NCI-H345 (cell line): ENCODE results near the gene IFITM1.
"Not testable (repeated sequence)": the region's sequence is repeated elsewhere in the genome, so short reads cannot be mapped to it uniquely, and the experiment has no call there.

Experiments
- DNase-seq: peaks from one replicate; lab custom pipeline; 2025; lab: John Stamatoyannopoulos, UW

The IFITM1 gene

GRCh38 chr11:344836-345578 lies 31.2 kb downstream of the IFITM1 start:
- no peak for DNase-seq

DNA sequence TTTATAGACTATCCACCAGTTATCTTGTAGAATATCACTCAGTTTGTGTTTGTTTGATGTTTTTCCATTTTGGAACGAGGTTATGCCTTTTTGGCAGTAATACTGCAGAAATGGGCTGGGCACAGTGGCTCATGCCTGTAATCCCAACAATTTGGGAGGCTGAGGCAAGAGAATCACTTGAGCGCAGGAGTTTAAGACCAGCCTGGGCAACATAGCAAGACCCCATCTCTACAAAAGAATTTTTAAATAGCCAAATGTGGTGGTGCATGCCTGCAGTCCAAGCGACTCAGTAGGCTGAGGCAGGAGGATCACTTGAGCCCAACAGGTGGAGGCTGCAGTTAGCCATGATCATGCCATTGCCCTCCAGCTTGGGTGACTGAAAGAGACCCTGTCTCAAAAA lies 32.7 kb downstream of the IFITM1 start:
- DNase-seq: no peak

- not testable (repeated sequence) for DNase-seq
Measured at GRCh38 chr11:349270-349954, 35.6 kb downstream of the IFITM1 start.

GRCh38 chr11:350033-350722 lies 36.3 kb downstream of the IFITM1 start:
- DNase-seq: not testable (repeated sequence)

DNA sequence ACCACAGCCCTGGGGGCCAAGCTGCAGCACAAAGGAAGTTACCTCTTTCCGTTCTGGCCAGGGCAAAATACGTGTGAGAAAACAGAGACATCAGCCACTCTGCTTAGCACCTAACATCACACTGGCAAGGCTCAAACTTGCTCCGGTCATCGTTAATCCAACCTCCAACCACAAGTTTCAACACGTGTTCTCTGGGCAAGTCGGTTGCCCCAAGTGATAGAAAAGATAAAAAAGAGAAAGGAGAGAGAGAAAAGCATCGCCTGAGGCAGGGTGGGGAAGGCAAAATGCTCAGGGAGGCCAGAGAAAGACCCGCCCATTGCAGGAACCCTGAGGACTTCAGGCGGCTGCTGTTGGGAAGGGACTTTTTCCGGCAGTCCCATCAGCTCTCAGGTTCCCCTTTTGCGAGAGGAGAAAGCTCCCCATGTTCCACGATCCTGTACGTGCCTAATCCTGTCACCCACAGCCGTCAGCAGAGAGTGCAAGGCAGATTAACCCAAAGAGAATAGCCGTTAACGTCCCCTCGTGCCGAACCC lies 36.9 kb downstream of the IFITM1 start:
- no peak for DNase-seq

DNA sequence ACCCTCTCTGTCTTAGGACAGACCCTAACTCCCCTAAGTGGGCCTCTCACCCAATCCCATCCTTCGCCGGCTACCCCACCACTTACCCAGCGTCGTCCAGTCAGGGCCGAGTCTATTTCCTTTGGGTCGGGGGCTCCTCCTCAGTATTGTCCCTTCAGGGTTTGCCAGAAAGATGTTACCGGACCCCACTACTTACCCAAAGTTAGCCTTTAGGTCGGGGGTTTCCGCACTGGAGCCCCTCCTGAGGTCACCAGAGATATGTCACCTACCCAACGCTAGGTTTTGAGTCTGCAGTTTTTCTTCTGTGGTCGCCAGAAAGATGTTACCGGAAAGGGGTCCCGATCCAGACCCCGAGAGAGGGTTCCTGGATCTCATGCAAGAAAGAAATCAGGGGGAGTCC lies 37.6 kb downstream of the IFITM1 start:
- DNase-seq: no peak

DNA sequence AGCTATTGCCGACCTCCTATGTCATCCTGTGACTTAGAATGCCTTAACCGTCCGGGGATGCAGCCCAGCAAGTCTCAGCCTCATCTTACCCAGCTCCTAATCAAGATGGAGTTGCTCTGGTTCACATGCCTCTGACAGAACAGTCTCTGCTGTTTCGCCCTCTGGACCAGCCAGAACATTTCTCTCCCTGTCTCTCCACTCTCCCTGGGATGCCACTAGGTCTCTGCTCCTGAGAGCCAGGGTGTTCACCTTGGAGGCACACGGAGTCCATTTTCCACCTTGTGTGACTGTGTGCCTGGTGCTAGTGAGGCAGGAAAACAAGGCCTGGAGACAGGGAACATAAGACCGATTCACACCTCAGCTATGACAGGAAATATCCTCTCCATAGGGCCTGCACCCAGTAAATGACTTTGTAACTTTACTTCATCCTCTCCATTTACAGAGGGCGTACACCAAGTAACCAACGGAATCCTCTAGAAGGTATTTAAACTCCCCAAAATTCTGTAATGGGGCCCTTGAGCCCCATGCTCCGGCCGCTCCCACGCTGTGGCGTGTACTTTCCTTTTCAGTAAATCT lies 38.7 kb downstream of the IFITM1 start:
- DNase-seq: no peak

GRCh38 chr11:353179-353873 lies 39.5 kb downstream of the IFITM1 start:
- DNase-seq: no peak

DNA sequence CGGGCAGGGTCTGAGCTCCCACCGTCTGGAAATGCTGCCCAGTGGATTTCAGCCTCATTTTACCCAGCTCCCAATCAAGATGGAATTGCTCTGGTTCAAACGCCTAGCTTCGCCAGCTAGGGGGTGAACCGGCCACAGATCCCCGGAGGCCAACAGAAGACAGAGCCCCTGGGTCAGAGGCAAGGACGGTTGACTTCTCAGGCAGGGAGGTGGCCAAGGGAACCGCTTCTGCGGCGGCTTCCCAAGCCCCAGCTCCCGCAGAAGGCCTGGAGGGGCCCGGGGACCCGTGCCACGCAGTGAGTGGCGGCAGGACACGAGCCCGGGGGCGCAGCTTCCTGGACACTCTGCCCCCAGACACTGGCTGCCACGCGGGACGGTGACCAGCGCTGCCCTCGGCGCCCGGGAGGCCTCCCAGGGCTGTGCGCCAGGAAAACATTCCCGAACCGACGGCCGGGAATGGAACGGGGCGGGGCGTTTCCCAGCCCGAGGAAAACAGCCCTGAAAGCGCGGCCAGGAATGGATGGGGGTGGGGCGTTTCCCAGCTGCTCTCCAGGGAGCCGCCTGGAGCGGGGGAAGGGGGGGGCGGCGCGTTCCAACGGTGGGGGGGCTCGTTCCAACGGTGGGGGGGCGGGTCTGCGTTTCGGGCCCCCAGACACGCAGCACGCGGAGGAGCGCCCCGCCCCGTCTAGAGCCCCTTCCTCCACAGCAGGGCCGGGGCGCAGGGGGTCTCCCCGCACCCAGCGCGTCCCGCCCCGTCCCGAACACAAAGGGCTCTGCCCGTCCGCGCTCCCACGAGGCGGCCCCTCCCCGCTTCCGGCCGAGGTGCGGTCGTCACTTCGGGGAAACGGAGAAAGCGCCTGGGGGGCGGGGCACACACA lies 42.0 kb downstream of the IFITM1 start:
- peak; percentile 48 for DNase-seq

DNA sequence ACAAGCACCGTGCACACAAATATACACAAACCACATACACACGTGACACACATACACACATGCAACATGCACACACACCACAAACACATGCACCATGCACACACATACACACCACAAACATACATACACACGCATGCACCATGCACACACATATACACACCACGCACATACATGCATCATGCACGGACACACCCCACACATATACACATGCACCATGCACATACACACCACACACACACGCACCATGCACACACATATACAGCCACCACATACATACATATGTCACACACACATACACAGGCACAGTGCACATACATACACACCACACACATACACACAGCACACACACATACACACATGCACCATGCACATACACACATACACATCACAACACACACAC lies 42.8 kb downstream of the IFITM1 start:
- no peak for DNase-seq

DNA sequence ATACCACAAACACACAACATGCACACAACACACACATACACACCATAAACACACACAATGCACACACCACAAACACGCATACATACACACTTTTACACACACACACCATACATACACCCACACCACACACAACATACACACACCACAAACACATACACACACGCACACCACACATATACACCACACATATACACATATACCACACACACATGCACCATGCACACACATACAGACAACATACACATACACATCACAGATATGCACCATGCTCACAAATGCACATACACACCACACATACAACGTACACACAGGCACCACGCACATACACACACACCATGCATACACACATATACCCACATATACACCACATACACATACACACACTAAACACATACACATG lies 43.7 kb downstream of the IFITM1 start:
- DNase-seq: no peak

DNA sequence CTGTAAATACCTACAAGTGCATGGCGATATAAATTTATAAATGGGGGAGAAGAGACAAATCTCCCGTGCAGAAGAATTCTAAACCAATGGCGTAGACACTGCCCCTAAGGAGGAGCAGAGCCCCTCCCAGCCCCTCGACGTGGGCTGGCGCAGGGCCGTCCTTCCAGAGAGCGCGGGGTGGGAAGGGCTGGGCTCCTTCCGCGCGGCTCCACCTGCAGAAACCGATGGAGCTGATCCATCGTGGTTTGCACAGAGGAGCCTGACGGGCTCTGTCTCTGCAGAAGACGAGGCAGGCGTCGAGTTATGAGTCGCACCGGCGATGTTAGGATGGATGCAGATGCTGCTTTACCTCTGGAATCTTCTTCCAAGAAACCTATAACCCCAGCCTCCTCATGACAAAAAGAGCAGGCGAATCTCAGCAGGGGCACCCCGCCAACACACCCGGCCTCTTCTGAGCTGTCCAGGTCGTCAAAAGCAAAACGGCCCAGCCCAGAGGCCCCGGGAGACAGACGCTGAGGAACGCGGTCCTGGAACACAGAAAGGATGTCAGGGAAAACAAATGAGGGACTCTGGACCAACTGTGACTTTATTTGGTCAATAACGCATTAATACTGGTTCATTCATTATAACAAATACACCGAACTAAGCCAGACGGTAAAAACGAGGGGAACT lies 44.4 kb downstream of the IFITM1 start:
- DNase-seq: no peak

GRCh38 chr11:359181-359714 lies 45.4 kb downstream of the IFITM1 start:
- no peak for DNase-seq

GRCh38 chr11:360326-361280 lies 46.8 kb downstream of the IFITM1 start:
- DNase-seq: no peak

DNA sequence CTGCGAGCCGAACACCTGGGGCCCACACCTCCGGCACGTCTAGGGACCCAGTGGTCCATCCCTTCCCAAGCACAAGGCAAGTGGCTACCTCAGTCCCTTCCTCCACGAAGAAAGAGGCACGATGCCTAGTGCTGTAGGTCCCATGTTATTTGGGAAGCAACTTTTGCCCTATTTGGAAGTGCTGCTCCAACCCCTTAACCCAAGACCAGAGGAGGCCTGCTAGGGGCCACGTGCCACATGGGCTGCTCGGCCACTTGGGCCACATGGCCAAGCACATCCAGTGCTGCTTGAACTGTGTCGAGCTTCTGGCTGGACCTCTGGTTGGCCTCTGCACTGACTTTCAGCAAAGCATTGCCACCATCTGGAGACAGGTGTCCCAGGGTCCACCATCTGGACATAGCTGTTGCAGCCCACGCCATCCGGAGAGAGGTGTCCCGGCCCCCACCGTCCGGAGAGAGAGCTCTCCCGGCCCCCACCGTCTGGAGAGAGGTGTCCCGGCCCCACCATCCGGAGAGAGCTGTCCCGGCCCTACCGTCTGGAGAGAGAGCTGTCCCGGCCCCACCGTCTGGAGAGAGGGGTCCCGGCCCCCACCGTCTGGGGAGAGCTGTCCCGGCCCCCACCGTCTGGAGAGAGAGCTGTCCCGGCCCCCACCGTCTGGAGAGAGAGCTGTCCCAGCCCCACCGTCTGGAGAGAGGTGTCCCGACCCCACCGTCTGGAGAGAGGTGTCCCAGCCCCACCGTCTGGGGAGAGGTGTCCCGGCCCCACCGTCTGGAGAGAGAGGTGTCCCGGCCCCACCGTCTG lies 49.0 kb downstream of the IFITM1 start:
- DNase-seq: no peak

GRCh38 chr11:363443-363805 lies 49.6 kb downstream of the IFITM1 start:
- not testable (repeated sequence) for DNase-seq

- DNase-seq: peak; percentile 74
Measured at GRCh38 chr11:363948-364761, 50.3 kb downstream of the IFITM1 start.
